B cell (primary cell): ENCODE results near the gene ZBTB46.

Experiments used
- CTCF ChIP-seq: fragments of 200-600 bp; IDR thresholded peaks from one replicate; pipeline ENCODE4 v1.8.0; 2022; ENCODE audit warnings: antibody characterized with exemption, mild to moderate bottlenecking
- EZH2 ChIP-seq: IDR thresholded peaks from 2 replicates; pipeline ENCODE4 v1.6.1; 2012; ENCODE audit warnings: borderline replicate concordance, low read depth, mild to moderate bottlenecking, moderate library complexity, low read length; ENCODE audit not compliant: insufficient read depth, poor library complexity, severe bottlenecking

DNA sequence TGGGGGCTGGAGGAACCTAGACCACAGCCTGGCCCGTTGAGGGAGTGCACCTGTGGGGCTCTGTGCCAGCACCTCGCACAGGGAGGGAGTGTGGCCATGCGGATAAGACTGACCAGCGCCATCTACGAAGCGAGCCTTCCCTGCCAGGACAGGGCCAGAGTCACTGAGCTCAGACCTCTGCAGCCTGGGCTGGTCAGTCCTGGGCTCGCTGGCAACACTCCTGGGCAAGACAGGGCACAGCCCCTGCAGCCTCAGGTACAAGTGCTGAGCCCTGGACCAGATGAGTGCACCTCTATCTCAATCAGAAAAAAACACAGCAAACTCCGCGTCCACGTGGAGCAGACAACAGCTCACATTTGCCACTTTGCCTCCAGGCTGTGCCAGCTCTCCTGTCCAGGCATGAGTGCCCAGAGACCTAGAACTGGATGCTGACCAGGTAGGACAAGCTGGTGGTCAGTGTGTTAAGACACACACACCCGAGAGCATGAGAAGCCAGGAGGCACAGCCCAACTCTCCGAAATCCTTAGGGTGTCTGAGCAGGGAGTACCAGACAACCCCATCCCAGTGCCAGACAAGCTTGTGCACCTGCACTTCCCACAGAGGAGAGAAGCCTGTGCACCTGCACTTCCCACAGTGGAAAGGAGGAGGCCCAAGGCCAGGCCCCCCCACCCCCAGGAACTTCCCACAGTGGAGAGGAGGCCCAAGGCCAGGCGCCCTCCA lies 128.2 kb downstream of the ZBTB46 start:
- TF ChIP-seq CTCF (no peak), EZH2 (no peak)
